ENCODE data around the gene SOWAHB.

The SOWAHB gene

DNA sequence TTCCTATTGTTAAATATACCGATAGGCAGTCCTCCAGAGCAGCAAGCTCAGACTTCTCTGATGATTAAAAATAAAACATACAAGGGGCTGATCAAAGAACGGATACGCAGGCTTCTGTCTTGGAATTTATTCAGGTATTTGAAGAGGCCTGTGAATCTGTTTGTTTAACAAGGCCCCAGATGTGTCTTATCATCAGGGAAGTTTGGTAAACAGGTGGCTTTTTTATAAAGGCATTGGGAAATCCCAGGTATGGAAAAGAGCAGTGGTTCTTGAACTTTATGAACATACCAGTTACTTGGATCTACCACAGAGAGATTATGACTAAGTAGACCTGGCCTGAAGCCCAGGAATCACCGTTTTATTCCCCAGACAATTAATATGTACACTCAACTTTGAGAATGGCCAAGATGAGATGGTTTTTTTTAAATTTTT, 47.9 kb downstream of the SOWAHB start:
- DNase-seq (ENCODE audit: low spot score), result peak; percentile 88
